GM06990 (cell line): Measurements from ENCODE around the gene RGS18.

Experiments
- DNase-seq: peaks from one replicate; pipeline ENCODE4 v3.0.0-alpha.2; 2011; ENCODE audit not compliant: insufficient read length; ENCODE audit errors: extremely low read depth
- H3K27me3 ChIP-seq: replicated peaks from 2 replicates; pipeline ENCODE4 v1.6.0; 2011; ENCODE audit warnings: low read length; ENCODE audit not compliant: control insufficient read depth, insufficient read depth
- H3K36me3 ChIP-seq: 2 replicates; pipeline ENCODE4 v1.5.1; 2011; ENCODE audit warnings: low read length; ENCODE audit not compliant: control insufficient read depth, insufficient read depth
- H3K4me3 ChIP-seq: replicated peaks from 2 replicates; pipeline ENCODE4 v1.5.1; 2011; ENCODE audit warnings: low read depth, mild to moderate bottlenecking, control low read depth, low read length
- CTCF ChIP-seq: IDR thresholded peaks from 2 replicates; pipeline ENCODE4 v1.5.1; 2011; ENCODE audit warnings: low read length, control low read depth, mild to moderate bottlenecking, inconsistent platforms; ENCODE audit not compliant: insufficient read depth, poor library complexity, severe bottlenecking

Gene RGS18

GRCh38 chr1:192167011-192167410 is 8.7 kb downstream of the RGS18 start:
- no peak for DNase-seq
- no peak overlapping the region for H3K4me3 ChIP-seq
- no peaks in the 10 kb centered on the region for H3K36me3 ChIP-seq
- H3K27me3 ChIP-seq, result no peaks in the 10 kb centered on the region
- no peak for TF ChIP-seq CTCF

GRCh38 chr1:192167911-192168700 is 9.8 kb downstream of the RGS18 start:
- Histone ChIP-seq H3K36me3 (no peaks in the 10 kb centered on the region), H3K4me3 (no peak overlapping the region), H3K27me3 (no peaks in the 10 kb centered on the region)
- no peak for TF ChIP-seq CTCF
- DNase-seq, result no peak

GRCh38 chr1:192168964-192169363 is 10.7 kb downstream of the RGS18 start:
- Histone ChIP-seq H3K27me3 (no peaks in the 10 kb centered on the region), H3K36me3 (no peaks in the 10 kb centered on the region), H3K4me3 (no peak overlapping the region)
- no peak for DNase-seq
- TF ChIP-seq CTCF, result no peak

GRCh38 chr1:192170196-192170984 is 12.1 kb downstream of the RGS18 start:
- TF ChIP-seq CTCF, result no peak
- DNase-seq, result no peak
- no peaks in the 10 kb centered on the region for H3K36me3 ChIP-seq
- H3K4me3 ChIP-seq, result no peak overlapping the region
- H3K27me3 ChIP-seq, result no peaks in the 10 kb centered on the region

GRCh38 chr1:192171123-192171522 is 12.9 kb downstream of the RGS18 start:
- Histone ChIP-seq H3K4me3 (no peak overlapping the region), H3K27me3 (no peaks in the 10 kb centered on the region), H3K36me3 (no peaks in the 10 kb centered on the region)
- no peak for TF ChIP-seq CTCF
- no peak for DNase-seq
